Ishikawa (cell line): ENCODE measurements around the gene PARD6B.

Experiments used
- EP300 ChIP-seq: IDR thresholded peaks from 2 replicates; pipeline ENCODE4 v1.6.1; 2012; ENCODE audit warnings: borderline replicate concordance
- MAX ChIP-seq: IDR thresholded peaks from 2 replicates; pipeline ENCODE4 v1.6.1; 2012
- NFIC ChIP-seq: IDR thresholded peaks from 2 replicates; pipeline ENCODE4 v1.6.1; 2012
- RAD21 ChIP-seq: IDR thresholded peaks from 2 replicates; pipeline ENCODE4 v1.6.1; 2012; ENCODE audit warnings: low read depth
- REST ChIP-seq: IDR thresholded peaks from 2 replicates; pipeline ENCODE4 v1.6.1; 2012; ENCODE audit warnings: low read depth, mild to moderate bottlenecking
- TAF1 ChIP-seq: IDR thresholded peaks from 2 replicates; pipeline ENCODE4 v1.6.1; 2012; ENCODE audit warnings: low read depth, mild to moderate bottlenecking
- ZBTB7A ChIP-seq: IDR thresholded peaks from 2 replicates; pipeline ENCODE4 v1.6.1; 2012; ENCODE audit warnings: low read depth

GRCh38 chr20:50692552-50692933 is 38.8 kb upstream of the PARD6B start:
- TF ChIP-seq MAX (no peak), EP300 (no peak), NFIC (no peak), RAD21 (no peak), TAF1 (no peak), REST (no peak), ZBTB7A (no peak)
